HEK293T (cell line): ENCODE data around the gene TET2.

Experiments used
- ARNT ChIP-seq: fragments of 450-650 bp; IDR thresholded peaks from 2 replicates; pipeline ENCODE4 v1.6.1; 2017; ENCODE audit warnings: mild to moderate bottlenecking
- BHLHE40 ChIP-seq: fragments of 450-650 bp; IDR thresholded peaks from 2 replicates; pipeline ENCODE4 v1.6.1; 2016; ENCODE audit warnings: mild to moderate bottlenecking, moderate library complexity, borderline replicate concordance
- CTBP1 ChIP-seq: fragments of 450-650 bp; IDR thresholded peaks from 2 replicates; pipeline ENCODE4 v1.6.1; 2016; ENCODE audit warnings: borderline replicate concordance
- ELF4 ChIP-seq: fragments of 450-650 bp; IDR thresholded peaks from 2 replicates; pipeline ENCODE4 v1.6.1; 2017; ENCODE audit warnings: antibody characterized with exemption
- FOXA1 ChIP-seq: fragments of 450-650 bp; IDR thresholded peaks from 2 replicates; pipeline ENCODE4 v1.6.1; 2016; ENCODE audit warnings: mild to moderate bottlenecking
- FOXK2 ChIP-seq: fragments of 450-650 bp; IDR thresholded peaks from 2 replicates; pipeline ENCODE4 v1.6.1; 2016; ENCODE audit warnings: mild to moderate bottlenecking
- FOXM1 ChIP-seq: fragments of 450-650 bp; IDR thresholded peaks from 2 replicates; pipeline ENCODE4 v1.6.1; 2017; ENCODE audit warnings: mild to moderate bottlenecking, borderline replicate concordance
- HDGF ChIP-seq: fragments of 450-650 bp; IDR thresholded peaks from 2 replicates; pipeline ENCODE4 v1.6.1; 2017; ENCODE audit warnings: antibody characterized with exemption, borderline replicate concordance
- NFRKB ChIP-seq: fragments of 450-650 bp; IDR thresholded peaks from 2 replicates; pipeline ENCODE4 v1.6.1; 2016; ENCODE audit warnings: mild to moderate bottlenecking, moderate library complexity
- PKNOX1 ChIP-seq: fragments of 450-650 bp; IDR thresholded peaks from 2 replicates; pipeline ENCODE4 v1.6.1; 2016
- SP1 ChIP-seq: fragments of 450-650 bp; IDR thresholded peaks from 2 replicates; pipeline ENCODE4 v1.6.1; 2017
- SUZ12 ChIP-seq: fragments of 450-650 bp; IDR thresholded peaks from 2 replicates; pipeline ENCODE4 v1.6.1; 2016; ENCODE audit warnings: mild to moderate bottlenecking
- TARDBP ChIP-seq: fragments of 450-650 bp; IDR thresholded peaks from 2 replicates; pipeline ENCODE4 v1.6.1; 2016

GRCh38 chr4:105129286-105130040 lies 17.2 kb upstream of the TET2 start:
- TF ChIP-seq ARNT (no peak), SP1 (no peak), ELF4 (no peak), BHLHE40 (no peak), SUZ12 (no peak), PKNOX1 (no peak), NFRKB (no peak), FOXK2 (no peak), HDGF (no peak), FOXA1 (no peak), CTBP1 (no peak), FOXM1 (no peak), TARDBP (no peak)
